Activated CD4-positive, alpha-beta T cell treated with anti-CD3 and anti-CD28 coated beads for 4 hours (primary cell): ENCODE measurements around the gene RANBP10.

Experiments used
- DNase-seq, 2 donors: peaks; one replicate each; pipeline ENCODE4 v3.0.0-alpha.2; 2020

RANBP10 gene

DNA sequence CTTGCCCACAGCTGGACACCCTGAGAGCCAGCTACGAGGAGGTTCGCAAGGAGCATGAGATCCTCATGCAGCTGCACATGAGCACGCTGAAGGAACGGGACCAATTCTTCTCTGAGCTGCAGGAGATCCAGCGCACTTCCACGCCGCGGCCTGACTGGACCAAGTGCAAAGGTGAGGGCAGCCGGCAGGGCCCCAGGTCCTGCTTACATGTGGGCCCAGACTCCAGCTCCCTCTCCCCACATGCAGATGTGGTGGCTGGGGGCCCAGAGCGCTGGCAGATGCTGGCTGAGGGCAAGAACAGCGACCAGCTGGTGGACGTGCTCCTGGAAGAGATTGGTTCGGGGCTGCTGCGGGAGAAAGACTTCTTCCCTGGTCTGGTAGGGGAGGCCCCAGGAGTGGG lies 19.5 kb upstream of the RANBP10 start:
- no peak for DNase-seq

DNA sequence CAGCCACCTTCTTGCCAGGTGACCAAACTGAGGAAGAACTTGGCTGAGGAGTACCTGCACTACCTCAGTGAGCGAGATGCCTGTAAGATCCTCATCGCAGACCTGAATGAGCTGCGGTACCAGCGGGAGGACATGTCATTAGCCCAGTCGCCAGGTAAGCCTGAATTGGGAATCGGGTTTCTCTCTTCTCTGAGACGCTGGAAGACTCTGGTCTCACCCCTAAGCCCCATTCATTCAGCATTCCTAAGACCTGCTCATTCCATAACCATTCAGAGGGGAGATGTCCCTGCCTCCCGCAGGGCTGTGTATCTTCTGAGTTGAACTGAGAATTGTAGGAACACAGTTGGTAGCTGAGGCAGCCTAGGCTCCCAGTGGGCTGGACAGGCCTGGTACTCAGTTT lies 18.8 kb upstream of the RANBP10 start:
- no peak for DNase-seq

DNA sequence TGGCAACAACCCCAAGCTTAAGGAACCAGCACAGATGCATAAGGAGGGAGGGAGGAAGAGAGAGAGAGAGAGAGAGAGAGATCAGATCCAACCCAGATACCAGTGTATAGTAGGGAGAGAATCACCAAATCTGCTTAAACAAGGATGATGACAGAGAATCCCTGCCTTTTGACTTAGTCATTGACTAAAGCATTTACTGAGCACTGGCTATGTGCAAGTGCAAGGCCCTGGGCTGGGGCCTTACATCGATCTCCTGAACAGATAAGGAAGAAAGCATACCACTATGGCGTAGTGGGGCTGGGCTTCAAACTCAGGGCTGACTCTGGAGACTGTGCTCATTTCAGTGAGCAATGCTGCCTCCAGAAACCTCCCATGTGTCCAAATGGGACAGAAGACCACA lies 16.2 kb upstream of the RANBP10 start:
- DNase-seq, result no peak

DNA sequence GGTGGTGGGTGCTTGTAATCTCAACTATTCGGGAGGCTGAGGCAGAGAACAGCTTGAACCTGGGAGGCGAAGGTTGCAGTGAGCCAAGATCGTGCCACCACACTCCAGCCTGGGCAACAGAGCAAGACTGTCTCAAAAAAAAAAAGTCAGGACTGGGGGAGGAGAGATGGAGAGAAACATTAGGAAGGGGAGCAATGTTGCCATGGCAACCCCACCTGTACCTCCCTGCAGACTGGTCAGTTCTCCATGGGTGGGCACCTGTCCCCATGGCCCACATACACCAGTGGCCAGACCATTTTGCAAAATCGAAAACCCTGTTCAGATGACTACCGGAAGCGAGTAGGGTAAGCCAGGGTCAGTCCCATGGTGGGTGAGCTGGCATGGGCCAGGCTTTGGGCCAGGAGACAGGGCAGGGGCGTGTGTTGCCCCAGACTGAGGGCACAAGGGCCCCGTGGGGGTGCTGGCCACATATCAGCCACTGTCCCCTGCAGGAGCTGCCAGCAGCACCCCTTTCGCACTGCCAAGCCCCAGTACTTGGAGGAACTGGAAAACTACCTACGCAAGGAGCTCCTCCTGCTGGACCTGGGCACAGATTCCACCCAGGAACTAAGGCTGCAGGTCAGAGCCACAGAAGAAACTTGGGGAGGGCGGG lies 14.4 kb upstream of the RANBP10 start:
- no peak for DNase-seq

DNA sequence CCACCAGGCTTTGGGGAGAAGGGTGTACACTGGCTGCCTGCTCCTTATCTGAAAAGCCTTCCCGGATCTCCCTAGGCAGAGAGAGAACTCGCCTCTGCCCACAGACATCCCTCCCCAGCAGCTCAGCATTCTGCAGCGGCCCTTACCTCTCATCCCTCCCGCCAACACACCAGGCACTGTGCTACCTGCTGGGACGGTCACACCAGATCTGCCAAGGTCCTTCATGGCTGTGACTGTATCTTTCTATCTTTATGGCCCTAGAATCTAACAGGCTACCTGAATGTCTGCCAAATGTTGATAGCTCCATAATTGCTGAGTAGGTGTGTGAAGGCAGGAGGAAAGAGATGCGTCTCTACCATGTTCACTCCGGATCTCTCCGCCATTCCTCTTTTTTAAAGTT lies 8.2 kb upstream of the RANBP10 start:
- DNase-seq, result no peak

DNA sequence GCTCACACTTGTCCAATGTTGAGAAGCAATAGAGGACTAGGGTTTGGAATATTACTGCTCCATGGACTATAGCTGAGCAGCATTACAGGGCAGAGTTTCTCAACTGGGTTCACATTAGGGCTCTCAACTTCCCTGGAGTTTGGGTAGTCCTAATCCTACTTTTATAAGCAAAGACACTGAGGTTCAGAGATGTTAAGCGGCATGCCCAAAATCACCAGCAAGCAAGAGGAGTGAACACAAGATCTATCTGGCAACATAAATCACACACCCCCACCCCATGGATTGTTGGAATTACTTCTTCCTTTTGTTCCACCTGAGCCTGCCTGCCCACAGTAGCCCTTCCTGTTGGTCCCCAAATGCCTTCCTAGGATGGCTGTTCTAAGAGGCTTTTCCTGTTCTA lies 5.5 kb upstream of the RANBP10 start:
- DNase-seq, result no peak

DNA sequence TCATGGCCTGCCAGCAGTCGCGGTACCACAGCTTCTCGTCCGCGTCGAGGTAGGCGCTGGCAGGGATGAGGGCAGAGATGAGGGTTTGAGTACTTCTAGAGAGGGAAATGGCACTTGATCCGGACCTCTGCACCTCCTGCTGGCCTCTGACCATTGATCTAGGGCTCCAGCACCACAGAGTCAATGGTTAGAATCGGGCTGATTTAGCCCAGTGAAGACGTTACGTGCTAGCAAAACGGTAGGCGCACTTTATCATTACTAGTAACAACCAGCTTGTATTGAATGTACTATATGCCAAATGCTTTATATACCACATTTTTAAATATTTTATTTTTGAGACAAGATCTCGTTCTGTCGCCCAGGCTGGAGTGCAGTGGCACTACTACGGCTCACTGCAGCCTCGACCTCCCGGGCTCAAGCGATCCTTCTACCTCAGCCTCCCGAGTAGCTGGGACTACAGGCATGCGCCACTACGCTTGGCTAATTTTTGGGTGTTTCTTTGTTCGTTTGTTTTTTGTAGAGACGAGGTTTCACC lies 855 bp upstream of the RANBP10 start:
- DNase-seq, result no peak

DNA sequence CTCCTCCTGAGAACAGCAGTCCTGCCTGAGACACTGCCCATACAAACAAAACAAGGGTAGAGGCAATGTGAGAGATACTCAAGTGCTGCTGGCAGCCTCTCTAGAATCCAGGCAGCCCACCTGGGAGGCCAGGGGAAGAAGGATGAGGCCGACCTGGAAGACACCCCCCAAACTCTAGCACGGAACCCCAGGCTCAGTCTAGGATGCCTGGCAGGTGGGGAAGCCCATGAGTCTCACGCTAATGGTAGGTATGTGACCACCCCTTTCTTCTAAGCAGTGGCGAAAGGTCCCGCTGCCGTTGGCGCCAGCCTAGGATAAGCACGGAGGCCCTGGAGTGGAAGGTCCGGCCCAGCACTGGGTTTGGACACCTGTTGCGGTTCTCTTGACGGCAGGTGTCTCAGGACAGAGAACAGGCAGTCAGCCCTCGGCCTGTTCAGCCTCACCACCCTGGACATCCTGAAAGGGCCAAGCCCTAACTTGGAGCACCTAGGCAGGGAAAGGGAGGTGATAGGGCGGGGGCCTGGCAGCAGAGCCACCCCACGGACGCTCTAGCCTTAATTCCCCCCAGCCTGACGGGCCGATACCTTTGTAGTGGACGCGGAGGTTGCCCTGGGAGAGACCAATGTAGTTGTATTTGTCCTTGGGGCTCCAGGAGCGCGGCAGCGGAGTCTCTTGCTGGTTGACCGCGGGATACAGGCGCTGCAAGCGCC lies 487 bp downstream of the RANBP10 start:
- no peak for DNase-seq

DNA sequence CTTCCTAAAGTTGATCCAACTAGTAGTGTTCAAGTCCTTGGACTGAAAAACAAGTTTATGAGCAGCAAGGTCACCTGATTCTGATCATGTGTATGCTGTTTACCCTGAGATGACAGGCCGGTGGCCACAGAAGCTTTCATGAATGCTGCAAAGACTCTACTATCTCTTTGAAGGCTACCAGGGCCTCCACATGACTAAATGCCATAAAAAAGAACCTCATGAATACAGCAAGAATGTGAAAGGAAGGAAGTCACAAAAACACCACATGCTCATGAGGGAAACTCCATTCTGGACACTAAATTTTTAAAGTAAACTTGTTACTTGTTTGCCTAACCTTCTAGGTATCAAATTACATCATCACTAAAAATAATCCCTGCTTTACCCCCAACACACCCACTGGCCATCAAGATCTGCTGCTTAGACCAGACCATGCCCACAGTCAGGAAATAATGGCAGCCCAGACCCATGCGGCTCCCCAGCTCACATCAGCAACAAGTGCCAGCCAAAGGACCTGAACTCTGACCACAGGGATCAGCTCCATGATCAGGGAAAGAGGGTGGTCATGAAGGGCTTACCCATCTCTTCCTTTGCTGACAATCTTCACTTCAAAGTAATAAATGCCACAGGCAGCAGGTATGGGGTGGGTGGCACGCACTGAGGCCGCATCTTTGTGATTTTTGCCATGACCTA lies 1.4 kb downstream of the RANBP10 start:
- DNase-seq, result no peak

DNA sequence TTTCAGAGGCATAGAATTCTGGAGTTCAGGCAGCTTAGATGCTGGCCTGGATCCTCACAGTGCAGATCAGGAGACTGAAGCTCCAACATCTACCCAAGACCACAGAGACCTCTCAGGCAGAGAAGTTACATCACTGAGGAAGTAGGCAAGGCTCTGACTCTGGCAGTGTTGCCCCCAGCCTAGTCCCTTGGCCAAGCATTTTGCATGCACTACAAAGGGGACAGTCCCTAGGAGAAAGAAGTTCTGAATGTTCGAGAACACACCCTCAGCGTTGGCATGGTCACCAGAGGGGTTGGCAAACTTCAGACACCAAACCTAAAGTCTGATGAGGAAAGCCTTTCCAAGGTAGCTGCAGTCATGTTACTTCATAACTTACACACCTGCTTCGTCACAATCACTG lies 2.5 kb downstream of the RANBP10 start:
- DNase-seq, result no peak

DNA sequence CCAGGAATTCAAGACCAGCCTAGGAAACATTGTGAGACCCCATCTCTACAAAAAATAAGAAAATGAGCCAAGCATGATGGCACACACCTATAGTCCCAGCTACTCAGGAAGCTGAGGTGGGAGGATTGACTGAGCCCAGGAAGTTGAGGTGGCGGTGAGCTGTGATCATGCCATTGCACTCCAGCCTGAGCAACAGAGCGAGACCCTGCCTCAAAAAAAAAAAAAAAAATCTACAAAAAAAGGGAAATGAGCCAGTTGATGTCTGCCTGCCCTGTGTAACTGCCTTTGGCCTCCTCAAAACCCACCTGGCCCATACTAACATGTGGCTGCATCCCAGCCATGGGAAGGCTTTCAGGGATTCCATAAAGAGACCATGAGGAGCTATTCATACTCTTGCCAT lies 4.5 kb downstream of the RANBP10 start:
- peak; percentile 32 to 36 for DNase-seq

DNA sequence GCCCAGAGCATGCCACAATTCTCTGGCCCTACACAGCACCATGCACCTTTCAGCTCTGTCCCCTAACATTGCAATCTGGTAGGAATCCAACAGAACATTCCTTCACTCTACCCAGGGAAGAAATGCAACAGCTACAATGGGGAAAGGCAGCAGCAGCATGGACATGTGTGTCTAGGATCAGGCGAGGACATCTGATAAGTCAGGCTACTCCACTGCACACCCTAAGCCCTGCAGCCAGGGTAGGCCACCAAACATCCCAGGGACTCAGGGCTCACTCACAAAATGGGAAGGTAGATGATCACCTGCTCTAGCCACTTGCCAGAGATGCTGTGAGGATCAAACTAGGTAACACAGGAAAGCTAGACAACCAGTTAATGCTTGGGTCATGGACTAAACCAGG lies 5.1 kb downstream of the RANBP10 start:
- DNase-seq, result no peak

DNA sequence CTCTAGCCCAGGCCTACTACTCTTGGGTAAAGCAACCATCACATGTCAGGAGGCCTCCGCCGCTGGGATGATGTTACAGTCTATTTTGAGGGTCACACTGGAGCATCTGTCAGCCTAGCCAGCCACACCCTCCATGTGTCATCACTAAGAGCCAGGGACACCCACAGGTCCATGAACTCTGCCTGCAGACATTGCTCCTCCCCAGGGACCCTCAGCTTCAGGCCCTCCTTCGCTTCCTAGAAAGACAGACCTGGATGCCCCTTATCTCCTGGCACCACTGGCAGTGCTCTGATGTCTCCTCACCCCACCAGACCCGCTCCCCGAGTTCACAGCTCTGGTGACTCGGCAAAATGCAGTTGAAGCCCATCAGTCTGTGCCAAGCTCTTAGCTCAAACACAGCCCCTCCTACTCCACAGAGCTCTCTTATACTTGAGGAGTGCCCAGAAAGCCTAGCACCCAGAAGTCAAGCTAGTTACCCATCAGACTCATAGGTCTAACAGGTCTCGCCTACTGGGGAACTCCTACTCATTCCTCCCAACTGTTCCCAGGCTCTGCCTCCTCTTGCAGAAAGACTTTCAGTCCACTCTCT lies 5.9 kb downstream of the RANBP10 start:
- DNase-seq, result no peak

DNA sequence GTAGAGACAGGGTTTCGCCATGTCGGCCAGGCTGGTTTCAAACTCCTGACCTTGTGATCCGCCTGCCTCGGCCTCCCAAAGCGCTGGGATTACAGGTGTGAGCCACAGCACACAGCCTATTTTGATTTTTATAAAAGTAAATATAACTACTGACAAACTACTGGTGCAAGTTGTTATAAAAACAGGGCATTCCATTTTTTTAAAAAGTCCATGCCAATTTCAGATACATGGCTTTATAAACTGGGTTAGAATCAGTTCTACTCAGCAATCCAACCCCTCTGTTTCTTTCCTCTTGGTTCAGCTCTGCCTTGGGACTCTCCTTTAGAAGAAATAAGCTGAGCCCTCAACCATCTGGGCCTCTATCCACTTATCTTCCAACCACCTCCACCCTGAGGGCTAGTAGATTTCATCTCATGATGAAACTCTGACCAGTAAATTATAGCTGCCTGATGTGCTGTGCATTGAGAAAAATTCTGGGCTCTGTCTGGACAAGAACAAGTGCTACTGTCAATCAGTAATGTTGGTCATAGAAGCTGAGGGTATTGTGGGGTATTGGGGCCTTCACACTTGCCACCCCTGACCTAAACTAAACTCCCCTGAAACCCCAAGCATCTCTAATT lies 10.2 kb downstream of the RANBP10 start:
- DNase-seq, result no peak

DNA sequence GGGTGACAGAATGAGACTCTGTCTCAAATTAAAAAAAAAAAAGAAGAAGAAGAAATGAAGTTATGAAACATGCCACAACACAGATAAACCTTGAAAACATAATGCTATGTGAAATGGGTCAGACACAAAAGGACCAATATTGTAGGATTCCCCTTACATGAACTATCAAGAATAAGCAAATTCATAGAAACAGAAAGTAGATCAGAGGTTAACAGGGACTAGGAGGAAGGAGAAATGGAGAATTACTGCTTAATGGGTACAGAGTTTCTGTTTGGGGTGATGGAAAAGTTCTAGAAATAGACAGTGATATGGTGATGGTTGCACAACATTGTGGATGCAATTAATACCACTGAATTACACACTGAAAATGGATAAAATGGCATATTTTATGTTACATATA lies 16.3 kb downstream of the RANBP10 start:
- DNase-seq, result no peak

DNA sequence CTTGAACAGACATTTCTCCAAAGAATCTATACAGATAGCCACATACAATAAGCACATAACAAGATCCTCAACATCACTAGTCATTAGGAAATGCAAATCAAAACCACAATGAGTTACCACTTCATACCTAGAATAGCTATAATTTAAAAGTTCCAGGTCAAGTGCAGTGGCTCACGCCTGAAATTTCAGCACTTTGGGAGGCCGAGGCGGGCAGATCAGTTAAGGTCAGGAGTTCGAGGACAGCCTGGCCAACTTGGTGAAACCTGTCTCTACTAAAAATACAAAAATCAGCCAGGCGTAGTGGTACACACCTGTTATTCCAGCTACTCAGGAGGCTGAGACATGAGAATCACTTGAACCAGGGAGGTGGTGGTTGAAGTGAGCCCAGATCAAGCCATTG lies 19.9 kb downstream of the RANBP10 start:
- DNase-seq, result no peak

DNA sequence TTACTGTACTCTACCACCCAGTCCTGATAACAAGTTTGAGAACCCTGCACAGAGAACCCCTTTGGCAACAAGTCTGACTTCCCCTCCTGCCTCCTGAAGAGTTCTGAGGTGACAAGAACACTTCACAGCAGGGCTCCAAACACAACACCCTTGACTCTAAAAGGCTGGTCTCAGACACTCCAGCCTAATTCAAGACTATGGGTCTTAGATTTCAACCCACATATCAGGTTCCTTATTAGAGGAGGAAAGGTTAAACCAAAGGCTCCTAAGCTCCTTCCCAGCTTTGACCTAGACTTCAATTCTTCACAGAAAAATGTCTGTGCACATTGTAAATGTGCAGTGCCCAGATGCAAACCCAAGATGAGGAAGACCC lies 23.0 kb downstream of the RANBP10 start:
- DNase-seq, result no peak

DNA sequence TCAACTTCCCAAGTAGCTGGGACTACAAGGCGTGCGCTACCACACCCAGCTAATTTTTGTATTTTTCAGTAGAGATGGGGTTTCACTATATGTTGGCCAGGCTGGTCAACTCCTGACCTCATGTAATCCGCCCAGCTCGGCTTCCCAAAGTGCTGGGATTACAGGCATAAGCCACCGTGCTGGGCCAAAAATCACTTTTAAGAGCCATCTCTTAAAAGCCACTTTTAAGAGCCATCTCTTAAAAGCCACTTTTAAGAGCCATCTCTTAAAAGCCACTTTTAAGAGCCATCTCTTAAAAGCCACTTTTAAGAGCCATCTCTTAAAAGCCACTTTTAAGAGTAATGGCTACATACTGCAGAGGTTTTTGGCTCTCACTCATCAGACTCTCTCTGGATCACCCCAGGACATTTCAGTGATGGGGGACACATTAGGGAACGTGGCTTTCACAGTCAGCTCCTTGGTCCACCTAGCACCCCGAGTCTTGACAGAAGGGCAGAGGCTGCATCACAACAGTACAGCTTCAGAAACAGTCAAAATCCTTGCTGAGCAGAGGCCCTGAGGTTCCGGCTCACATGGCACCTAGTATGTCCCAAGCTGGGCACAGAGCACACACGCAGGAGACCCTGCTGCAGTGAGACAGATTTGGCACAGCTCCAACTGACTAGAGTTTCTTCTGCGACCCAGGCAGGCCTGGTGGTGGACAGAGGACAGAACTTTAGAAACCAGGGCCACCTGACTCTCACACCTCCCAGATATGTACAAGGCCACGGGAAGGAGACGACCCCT lies 23.6 kb downstream of the RANBP10 start:
- DNase-seq, result no peak

DNA sequence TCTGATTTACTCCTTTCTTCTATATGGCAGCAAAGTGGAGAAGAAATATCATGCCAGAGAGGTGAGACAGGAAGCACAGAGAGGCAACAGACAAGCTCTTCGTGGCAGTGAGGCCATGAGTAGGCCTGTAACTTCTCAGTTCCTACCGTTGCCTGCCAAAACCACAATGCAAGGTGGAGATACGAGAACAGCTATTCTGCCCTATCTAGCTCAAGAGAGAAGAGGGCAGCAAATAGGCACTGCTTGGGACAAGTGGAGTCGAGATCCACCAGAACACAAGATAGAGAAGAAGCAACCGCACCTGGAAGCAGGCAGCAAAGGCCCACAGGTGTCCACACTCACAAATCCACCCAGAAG lies 24.8 kb downstream of the RANBP10 start:
- DNase-seq, result no peak

DNA sequence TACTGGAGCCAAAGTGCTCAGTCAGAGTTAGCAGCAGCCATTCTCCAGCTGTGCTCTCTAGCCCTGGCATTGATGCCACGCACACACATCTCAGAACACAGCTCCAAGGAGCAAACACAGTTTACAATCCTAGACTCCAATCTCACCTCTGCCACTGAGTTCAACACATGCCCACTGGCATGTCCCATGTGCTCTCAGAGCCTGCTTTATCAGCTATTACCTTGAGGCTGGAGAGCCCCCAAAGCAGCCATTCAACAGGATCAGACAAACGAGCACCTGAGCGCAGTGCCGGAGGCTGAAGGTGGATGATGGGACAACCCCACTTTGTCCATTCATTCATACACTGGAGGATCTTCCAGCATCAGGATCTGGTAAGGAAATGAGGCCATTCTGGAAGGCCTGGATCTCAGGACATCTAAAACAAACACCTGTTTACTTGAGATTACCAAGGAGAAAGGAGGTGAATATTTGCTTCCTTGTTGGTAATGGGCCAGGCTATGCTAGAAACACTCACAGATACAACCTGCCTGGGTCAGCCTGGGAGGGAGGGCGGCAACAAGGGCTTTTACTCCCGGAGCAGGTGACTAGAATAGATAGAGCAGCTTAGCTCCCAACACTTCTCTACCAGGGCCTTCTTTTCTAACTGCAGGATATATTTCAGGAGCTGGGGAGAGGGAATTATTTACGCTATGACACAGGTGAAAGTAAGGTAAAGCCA lies 25.4 kb downstream of the RANBP10 start:
- DNase-seq, result peak in 1 of 2 donors; percentile 16

DNA sequence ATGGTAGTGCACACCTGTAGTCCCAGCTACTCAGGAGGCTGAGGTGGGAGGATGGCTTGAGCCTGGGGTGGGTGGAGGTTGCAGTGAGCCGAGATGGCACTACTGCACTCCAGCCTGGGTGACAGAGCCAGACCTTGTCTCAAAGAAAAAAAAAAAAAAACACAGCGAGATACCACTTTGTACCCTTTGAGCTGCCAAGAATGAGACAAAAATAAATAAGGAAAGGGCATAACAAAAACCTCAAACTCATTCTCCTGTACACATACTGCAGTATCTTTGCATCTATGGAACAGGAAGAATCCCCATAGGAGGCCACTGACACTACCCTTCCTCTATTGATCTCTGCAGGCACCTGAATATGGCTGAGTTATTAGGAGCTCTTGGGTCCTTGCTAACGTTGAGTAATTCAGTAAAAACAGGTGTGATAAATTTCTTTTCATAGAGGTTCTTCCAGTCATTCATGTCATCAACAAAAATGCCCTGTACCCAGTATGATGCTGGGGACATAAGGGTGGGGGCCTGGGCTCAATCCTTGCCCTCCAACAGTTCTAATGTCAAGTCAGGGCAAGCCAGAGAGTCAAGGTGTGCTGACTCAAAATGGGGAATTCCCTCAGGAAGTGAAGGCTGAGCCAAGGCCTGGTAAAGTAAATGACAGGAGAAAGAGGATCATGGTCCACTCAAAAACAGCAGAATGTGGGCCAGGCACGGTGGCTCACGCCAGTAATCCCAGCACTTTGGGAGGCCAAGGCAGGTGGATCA lies 26.9 kb downstream of the RANBP10 start:
- DNase-seq, result no peak
